Aorta (tissue), 5 donors: Measurements from ENCODE around the gene WNT16. TPM values are rescaled to one million over a fixed set of nuclear protein-coding genes. Genes with fewer than 3 reads are reported as not detected.

Experiments used
- ATAC-seq: fragments of 200-7000 bp; cut with Tn5 transposase; one replicate; pipeline ENCODE4 v1.9.1; 2022; ENCODE audit warnings: moderate library complexity; ENCODE audit not compliant: low FRiP score
- DNase-seq, 2 donors: peaks; one replicate each; pipeline ENCODE4 v3.0.0-alpha.2; 2020
- H3K27ac ChIP-seq, 2 donors: one replicate each; pipeline ENCODE4 v1.5.1; 2013; ENCODE audit warnings: low read length in 2 of 2, mild to moderate bottlenecking in 2 of 2, moderate library complexity in 2 of 2, control low read depth in 1 of 2, inconsistent platforms in 1 of 2, low read depth in 1 of 2
- H3K27me3 ChIP-seq, 2 donors: one replicate each; pipeline ENCODE4 v1.6.1; 2013; ENCODE audit warnings: control low read depth in 1 of 2, low read length in 1 of 2, mild to moderate bottlenecking in 1 of 2, moderate library complexity in 1 of 2; ENCODE audit not compliant: insufficient read depth in 2 of 2, control insufficient read depth in 1 of 2
- H3K36me3 ChIP-seq, 2 donors: one replicate each; pipeline ENCODE4 v1.6.1; 2013; ENCODE audit warnings: control low read depth in 1 of 2, low read length in 1 of 2, mild to moderate bottlenecking in 1 of 2; ENCODE audit not compliant: insufficient read depth in 2 of 2, control insufficient read depth in 1 of 2
- H3K4me1 ChIP-seq, 2 donors: one replicate each; pipeline ENCODE4 v1.6.1; 2013; ENCODE audit warnings: low read length in 2 of 2, control low read depth in 1 of 2, mild to moderate bottlenecking in 1 of 2, moderate library complexity in 1 of 2; ENCODE audit not compliant: insufficient read depth in 2 of 2, control insufficient read depth in 1 of 2
- H3K4me3 ChIP-seq, 2 donors: one replicate each; pipeline ENCODE4 v1.5.1; 2013; ENCODE audit warnings: low read length in 2 of 2, control low read depth in 1 of 2, mild to moderate bottlenecking in 1 of 2
- H3K9me3 ChIP-seq: one replicate; pipeline ENCODE4 v1.6.1; 2013; ENCODE audit warnings: mild to moderate bottlenecking, low read length; ENCODE audit not compliant: control insufficient read depth
- WGBS, 2 donors: extraction: QIAGEN DNeasy Blood & Tissue Kit; methylation state at CpG; one replicate each; pipeline ENCODE4 v1.1.7; 2013; 5-methylcytosine and 5-hydroxymethylcytosine counted together
- intact Hi-C, 2 donors: fragments of 100-400 bp; cut with DNase I; formaldehyde crosslinking; loops; one replicate each; pipeline versions ENCODE4 v1.14.2 to v1.15.0; 2022
- polyA plus RNA-seq, 2 donors: library from polyadenylated mRNA; stranded (reverse); fragments of 200-250 nt; gene quantifications; one replicate each; pipeline ENCODE4 v1.2.3, GENCODE V29; 2013
- total RNA-seq, 2 donors: library from RNA; stranded (reverse); fragmentation: NEBNext Ultra II Directional; extraction: Animal tissue kit (Norgen Biotek cat#: 25700); gene quantifications; one replicate each; pipeline ENCODE4 v1.2.1, GENCODE V29; 2021
- donor health status: healthy with polysubstance abuse.
- donor health status: Bipolar disorder and iron deficiency.
- donor health status: DM: no; HTN: no; CAD: no.
- donor health status: DM: no; HTN: no; CAD: no.
- donor health status: DM: yes; HTN: yes; CAD: no.

The WNT16 gene
- total and polyA plus RNA-seq, 4 donors = not detected

DNA sequence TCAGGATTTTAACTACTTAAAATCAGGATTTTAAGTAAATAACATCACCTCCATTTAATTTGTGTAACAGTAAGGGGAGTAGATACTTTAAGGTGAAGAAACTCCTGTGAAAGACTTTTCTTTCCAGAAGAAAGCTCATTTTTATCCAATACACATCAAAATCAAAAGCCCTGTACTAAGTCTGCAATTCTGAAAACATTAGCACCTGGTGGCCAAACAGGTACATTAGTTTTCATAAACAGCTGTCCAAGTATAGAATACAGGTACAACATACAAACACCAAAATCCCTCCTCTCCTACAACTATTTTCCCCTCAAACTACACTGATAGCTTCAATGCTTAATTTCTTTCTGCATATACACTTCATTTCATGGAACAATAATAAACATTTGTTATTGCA is 44.4 kb downstream of the WNT16 start:
- DNase-seq = no peak
- Histone ChIP-seq H3K27me3 (no peaks in the 10 kb centered on the region), H3K36me3 (peaks cover 0 to 2% of the 10 kb centered on the region in 2 donors), H3K4me1 (no peaks in the 10 kb centered on the region), H3K27ac (no peak overlapping the region), H3K9me3 (no peaks in the 10 kb centered on the region), H3K4me3 (no peak overlapping the region)
- intact Hi-C loops = no loop called here
- no peak for ATAC-seq

DNA sequence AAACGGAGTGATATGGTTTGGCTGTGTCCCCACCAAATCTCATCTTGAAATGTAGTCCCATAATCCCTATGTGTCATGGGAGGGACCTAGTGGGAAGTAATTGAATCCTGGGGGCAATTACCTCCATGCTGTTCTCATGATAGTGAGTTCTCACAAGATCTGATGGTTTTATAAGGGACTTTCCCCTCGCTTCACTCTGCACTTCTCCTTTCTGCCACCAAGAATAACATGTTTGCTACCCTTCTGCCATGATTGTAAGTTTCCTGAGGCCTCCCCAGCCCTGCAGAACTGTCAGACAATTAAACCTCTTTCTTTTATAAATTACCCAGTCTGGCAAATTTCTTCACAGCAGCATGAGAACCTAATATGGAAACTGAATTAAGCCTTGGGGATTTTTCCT is 48.2 kb downstream of the WNT16 start:
- no peak for DNase-seq
- WGBS, 2 donors = 86 to 87% methylated on average over 2 of the region's 2 CpGs
- Histone ChIP-seq H3K27ac (no peak overlapping the region), H3K4me3 (no peak overlapping the region), H3K27me3 (no peaks in the 10 kb centered on the region), H3K4me1 (no peaks in the 10 kb centered on the region), H3K36me3 (peaks cover 0 to 3% of the 10 kb centered on the region in 2 donors), H3K9me3 (no peaks in the 10 kb centered on the region)
- ATAC-seq = no peak
- intact Hi-C loops = no loop called here

DNA sequence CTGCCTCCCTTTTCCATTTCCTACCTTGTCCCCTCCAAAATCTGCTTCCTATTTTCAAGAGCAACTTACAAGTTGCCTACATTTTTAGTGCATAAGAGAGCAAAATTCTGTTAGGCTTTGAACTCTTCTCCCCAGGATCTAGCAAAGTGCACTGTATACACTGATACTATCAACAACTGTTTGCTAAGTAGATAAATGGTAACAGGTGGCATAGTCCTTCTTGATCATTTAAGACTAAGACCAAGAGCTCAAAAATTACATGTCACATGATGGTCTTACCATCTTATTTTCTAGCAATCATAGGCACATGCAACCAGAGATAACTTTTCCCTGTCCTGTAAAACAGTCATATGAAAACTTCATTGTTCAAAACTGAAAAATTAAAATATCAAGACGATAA is 51.1 kb downstream of the WNT16 start:
- Histone ChIP-seq H3K4me3 (no peak overlapping the region), H3K9me3 (no peaks in the 10 kb centered on the region), H3K27ac (no peak overlapping the region), H3K36me3 (peaks cover 0 to 3% of the 10 kb centered on the region in 2 donors), H3K27me3 (no peaks in the 10 kb centered on the region), H3K4me1 (peaks cover 0 to 1% of the 10 kb centered on the region in 2 donors)
- DNase-seq = no peak
- 95 to 100% methylated on average over 1 of the region's 1 CpG for WGBS, 2 donors
- no peak for ATAC-seq
- intact Hi-C loops = no loop called here

DNA sequence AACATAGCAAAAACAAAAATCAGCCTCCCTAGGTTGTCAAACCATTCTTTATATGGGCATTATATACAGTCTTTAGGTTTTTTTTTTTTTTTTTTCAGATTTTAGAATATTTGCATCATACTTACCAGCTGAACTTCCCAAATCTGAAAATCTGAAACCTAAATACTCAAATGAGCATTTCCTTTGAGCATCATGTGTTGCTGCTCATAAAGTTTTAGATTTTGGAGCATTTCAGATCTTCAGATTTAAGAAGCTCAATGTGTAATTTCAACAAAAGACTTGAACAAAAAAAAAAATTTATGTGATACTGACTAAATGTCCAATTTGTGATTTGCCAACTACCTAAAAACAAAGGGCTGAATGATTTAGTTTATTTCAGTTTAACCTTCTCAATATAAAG is 53.7 kb downstream of the WNT16 start:
- Histone ChIP-seq H3K9me3 (no peaks in the 10 kb centered on the region), H3K27ac (no peak overlapping the region), H3K4me1 (peaks cover 0 to 1% of the 10 kb centered on the region in 2 donors), H3K27me3 (no peaks in the 10 kb centered on the region), H3K36me3 (peaks cover 0 to 1% of the 10 kb centered on the region in 2 donors), H3K4me3 (no peak overlapping the region)
- ATAC-seq (no peak), DNase-seq (no peak)
- intact Hi-C loops = no loop called here

DNA sequence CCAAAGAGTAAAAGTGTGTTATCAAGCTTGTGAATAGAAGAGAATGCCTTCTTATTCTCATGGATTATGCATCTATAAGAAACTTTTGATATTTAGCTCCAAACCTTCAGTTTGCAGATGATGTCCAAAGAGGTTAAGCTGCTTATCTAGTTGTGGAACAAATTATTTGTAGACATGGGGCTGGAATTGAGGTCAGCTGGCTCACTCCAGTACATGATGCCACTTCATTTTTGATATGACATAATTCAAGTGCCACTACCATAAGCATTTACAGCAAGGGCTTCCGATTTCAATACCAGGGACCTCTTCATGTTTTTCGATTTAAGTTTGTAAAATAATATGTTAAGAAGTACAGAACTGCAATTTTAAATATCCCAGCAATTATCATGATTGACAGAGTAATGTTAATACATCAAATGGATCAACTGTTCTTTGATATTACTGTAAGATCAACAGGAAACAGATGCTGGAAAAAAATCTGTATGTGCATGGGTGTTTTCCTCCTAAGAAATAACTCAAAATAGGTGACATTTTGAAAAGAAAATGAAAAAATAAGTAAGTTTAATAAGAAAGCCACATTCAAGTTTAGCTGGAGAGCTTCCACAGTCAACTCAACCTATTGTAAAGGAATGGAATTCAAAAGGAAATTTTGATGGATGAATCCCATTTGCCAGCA is 54.6 kb downstream of the WNT16 start:
- WGBS, 2 donors = 86 to 87% methylated on average over 2 of the region's 2 CpGs
- ATAC-seq (no peak), DNase-seq (no peak)
- no peak overlapping the region for H3K27ac ChIP-seq
- H3K36me3 ChIP-seq = no peaks in the 10 kb centered on the region
- H3K9me3 ChIP-seq = no peaks in the 10 kb centered on the region
- H3K27me3 ChIP-seq = no peaks in the 10 kb centered on the region
- peaks cover 0 to 1% of the 10 kb centered on the region in 2 donors for H3K4me1 ChIP-seq
- H3K4me3 ChIP-seq = no peak overlapping the region
- intact Hi-C loops = no loop called here

DNA sequence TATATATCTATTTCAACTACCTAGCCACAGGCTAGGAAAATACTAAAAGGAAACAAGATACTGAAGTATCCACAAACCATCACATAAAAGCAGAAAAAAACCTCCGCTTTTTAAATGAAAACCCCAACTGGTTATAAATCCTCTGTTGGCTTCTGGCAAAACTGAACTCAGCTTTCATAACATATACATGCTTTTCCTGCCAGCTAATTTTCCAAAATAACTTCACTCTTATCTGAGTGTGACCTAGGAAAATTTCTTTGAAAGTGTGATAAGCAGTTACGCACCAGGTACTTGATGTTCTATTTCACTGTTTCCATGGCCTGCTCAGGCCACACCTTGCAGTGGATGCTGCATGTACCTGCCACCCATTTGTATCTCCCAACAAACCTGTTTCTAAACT is 55.5 kb downstream of the WNT16 start:
- Histone ChIP-seq H3K27me3 (no peaks in the 10 kb centered on the region), H3K36me3 (no peaks in the 10 kb centered on the region), H3K27ac (no peak overlapping the region), H3K4me3 (no peak overlapping the region), H3K9me3 (no peaks in the 10 kb centered on the region), H3K4me1 (peaks cover 0 to 1% of the 10 kb centered on the region in 2 donors)
- ATAC-seq (no peak), DNase-seq (no peak)
- intact Hi-C loops = no loop called here
- WGBS, 2 donors = 26 to 32% methylated on average over 2 of the region's 2 CpGs

DNA sequence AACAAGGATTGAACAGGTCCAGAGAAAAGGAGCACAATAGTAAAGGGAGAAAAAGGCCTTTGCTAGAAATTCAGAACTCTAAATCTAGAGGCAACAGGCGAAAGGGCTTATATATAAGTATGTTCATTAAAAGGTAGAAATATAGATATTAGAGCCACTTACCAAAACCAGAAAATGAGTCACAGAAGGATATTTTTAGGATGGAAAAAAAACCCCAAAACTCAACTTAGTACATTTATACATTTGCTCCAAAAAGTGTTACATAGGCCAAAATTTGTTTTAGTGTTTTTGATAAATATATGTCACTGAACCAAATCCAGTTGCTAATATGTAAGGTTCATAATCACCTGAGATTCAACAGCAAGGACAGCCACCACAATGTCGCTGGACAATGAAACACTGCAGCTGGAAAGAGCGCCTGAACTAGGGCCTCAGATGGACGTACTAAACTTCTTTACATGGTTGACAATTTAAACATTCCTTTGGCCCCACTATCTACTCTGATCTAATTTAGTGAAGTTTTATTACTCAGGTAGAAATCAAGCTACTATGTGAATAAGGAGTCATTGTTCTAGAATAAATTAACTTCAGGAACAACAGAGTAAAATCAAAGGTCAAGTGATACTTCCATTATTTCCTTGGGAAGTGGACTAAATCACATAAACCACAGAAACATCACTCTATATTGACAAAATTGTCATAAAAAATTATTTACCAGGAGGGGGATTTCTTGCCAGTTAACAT is 56.4 kb downstream of the WNT16 start:
- H3K27me3 ChIP-seq = no peaks in the 10 kb centered on the region
- H3K4me3 ChIP-seq = no peak overlapping the region
- intact Hi-C loops = no loop called here
- WGBS, 2 donors = 92 to 99% methylated on average over 4 of the region's 4 CpGs
- H3K4me1 ChIP-seq = peaks cover 0 to 1% of the 10 kb centered on the region in 2 donors
- no peak overlapping the region for H3K27ac ChIP-seq
- H3K36me3 ChIP-seq = no peaks in the 10 kb centered on the region
- H3K9me3 ChIP-seq = no peaks in the 10 kb centered on the region
- ATAC-seq = no peak
- no peak for DNase-seq

DNA sequence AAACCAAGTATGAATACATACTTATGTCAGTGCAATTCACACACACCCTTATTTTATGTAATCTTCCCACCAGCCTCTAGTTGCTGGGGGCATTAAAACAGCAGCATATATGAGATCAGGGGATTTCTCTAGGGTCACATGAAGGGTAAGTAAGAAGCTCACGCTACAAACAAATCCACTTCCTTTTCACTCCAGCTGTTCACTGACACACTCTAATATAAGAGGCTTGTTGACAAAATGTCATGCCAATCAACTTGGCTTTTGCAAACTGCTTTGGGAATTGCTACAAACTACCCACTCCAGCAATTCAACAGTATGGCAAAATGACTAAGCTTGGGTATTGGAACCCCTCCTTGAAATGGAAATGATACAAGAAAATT is 57.0 kb downstream of the WNT16 start:
- WGBS, 2 donors = 78 to 83% methylated on average over 1 of the region's 1 CpG
- no peaks in the 10 kb centered on the region for H3K36me3 ChIP-seq
- intact Hi-C loops = no loop called here
- H3K27me3 ChIP-seq = no peaks in the 10 kb centered on the region
- H3K27ac ChIP-seq = no peak overlapping the region
- DNase-seq (no peak), ATAC-seq (peak; percentile 36)
- H3K4me3 ChIP-seq = no peak overlapping the region
- H3K9me3 ChIP-seq = no peaks in the 10 kb centered on the region
- H3K4me1 ChIP-seq = peaks cover 0 to 1% of the 10 kb centered on the region in 2 donors

DNA sequence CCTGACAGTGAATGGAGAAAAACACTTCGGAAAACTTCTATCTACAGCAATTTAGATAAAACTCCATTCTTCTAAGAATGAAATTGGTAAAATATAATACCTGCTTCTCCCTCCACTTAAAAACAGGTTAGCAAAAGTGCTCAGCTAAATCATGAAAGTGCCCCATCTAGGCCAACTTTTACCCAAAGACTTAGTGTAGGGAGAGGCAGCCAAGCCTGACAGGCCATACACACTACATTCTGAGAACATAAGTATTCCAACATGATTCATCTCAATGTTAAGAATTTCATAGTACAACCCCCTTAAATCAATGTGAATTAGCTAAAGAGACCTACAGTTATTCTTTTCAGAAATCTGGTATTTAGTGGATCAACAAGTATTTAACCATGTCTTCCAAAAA is 60.1 kb downstream of the WNT16 start:
- H3K9me3 ChIP-seq = no peaks in the 10 kb centered on the region
- H3K4me3 ChIP-seq = no peak overlapping the region
- no peak overlapping the region for H3K27ac ChIP-seq
- H3K27me3 ChIP-seq = no peaks in the 10 kb centered on the region
- intact Hi-C loops = no loop called here
- DNase-seq (no peak), ATAC-seq (no peak)
- WGBS, 2 donors = 93 to 97% methylated on average over 1 of the region's 1 CpG
- peaks cover 0 to 1% of the 10 kb centered on the region in 2 donors for H3K4me1 ChIP-seq
- no peaks in the 10 kb centered on the region for H3K36me3 ChIP-seq
